ENCODE results near the gene IGSF3. TPM values are rescaled to one million over a fixed set of nuclear protein-coding genes. Genes with fewer than 3 reads are reported as not detected.
A peak's percentile ranks its signal among the peaks of the same experiment; 100 is the strongest.
"Not testable (repeated sequence)": the region's sequence is repeated elsewhere in the genome, so short reads cannot be mapped to it uniquely, and the experiment has no call there.

IGSF3 gene
- total RNA-seq, 6 experiments from 2014 or later = 0.42 to 4.9 (median 1.8) TPM

DNA sequence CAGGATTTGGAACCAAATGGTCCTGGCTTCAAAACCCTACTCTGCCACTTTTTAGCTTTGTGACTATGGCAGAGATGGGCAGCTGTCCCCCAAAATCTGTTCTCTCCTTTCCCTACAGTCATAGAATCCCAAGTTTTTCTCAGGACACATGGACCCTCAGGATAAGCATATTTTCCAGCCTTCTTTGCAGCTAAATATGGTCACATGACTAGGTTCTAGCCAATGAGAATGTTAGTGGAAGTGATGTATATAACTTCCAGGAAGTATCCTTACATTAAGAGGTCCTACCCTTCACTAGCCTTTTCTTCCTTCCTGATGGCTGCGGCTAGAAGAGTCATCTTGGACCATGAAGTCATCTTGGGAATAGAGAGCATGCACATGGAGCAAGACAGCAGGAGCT lies 5.9 kb downstream of the IGSF3 start:
- TF ChIP-seq, protein P1, sequence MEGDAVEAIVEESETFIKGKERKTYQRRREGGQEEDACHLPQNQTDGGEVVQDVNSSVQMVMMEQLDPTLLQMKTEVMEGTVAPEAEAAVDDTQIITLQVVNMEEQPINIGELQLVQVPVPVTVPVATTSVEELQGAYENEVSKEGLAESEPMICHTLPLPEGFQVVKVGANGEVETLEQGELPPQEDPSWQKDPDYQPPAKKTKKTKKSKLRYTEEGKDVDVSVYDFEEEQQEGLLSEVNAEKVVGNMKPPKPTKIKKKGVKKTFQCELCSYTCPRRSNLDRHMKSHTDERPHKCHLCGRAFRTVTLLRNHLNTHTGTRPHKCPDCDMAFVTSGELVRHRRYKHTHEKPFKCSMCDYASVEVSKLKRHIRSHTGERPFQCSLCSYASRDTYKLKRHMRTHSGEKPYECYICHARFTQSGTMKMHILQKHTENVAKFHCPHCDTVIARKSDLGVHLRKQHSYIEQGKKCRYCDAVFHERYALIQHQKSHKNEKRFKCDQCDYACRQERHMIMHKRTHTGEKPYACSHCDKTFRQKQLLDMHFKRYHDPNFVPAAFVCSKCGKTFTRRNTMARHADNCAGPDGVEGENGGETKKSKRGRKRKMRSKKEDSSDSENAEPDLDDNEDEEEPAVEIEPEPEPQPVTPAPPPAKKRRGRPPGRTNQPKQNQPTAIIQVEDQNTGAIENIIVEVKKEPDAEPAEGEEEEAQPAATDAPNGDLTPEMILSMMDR (IDR thresholded peaks at IDR 0.05) = no peak
- no peak for TF ChIP-seq POLR2A (IDR thresholded peaks at IDR 0.05)
- Histone ChIP-seq H3K27ac (no peak overlapping the region), H3K9me3 (no peaks in the 10 kb centered on the region), H3K4me1 (peaks cover 0 to under 1% (median 0%) of the 10 kb centered on the region in 4 donors), H3K27me3 (no peaks in the 10 kb centered on the region), H3K36me3 (no peaks in the 10 kb centered on the region), H3K4me3 (no peak overlapping the region)
- 50% methylated on average over 1 of the region's 1 CpG for WGBS (ENCODE audit: insufficient coverage, low coverage, low lambda C conversion rate, missing lambda C conversion rate)
- DNase-seq (no peak), ATAC-seq (no peak)
- intact Hi-C loops (cut with DNase I) = no loop called here

DNA sequence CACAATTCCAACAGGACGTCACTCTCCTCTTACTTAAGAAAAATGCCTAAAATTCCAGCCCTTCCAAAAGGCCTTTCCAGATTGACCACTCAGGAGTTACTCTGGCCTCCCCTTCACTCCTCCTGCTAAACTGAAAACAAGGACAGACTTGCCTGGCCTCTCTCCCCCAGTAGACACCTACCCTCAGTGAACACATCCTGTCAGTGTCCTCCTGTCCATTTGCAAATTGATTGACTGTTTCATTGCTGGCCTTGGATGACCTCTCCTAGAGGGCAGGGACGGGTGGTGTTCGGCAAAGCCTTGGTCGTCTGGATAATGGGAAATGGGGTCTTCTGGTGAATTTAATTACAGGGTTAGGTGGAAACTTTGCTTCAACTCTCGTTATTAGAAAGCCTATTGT lies 8.9 kb downstream of the IGSF3 start:
- H3K4me3 ChIP-seq; H3K27ac ChIP-seq; H3K4me1 ChIP-seq; intact Hi-C loops (cut with DNase I); H3K36me3 ChIP-seq; ATAC-seq; H3K9me3 ChIP-seq; DNase-seq; H3K27me3 ChIP-seq: not testable (repeated sequence)
- WGBS (ENCODE audit: insufficient coverage, low coverage, low lambda C conversion rate, missing lambda C conversion rate) = 82% methylated on average over 4 of the region's 5 CpGs

DNA sequence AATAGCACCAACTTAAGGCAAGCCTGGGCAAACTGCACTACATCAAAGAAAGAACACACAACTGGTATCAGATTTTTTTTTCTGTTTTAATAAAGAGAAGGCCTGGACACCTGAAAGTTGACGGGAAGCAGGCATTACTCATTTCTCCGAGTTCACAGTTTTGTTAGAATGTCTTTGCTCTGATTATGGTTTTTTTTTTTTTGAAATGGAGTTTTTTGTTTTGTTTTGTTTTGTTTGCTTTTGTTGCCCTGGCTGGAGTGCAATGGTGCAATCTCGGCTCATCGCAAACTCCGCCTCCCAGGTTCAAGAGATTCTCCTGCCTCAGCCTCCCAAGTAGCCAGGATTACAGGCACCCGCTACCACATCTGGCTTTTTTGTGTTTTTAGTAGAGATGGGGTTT lies 9.7 kb downstream of the IGSF3 start:
- H3K9me3 ChIP-seq; ATAC-seq; H3K4me3 ChIP-seq; H3K27me3 ChIP-seq; H3K4me1 ChIP-seq; H3K36me3 ChIP-seq; H3K27ac ChIP-seq; DNase-seq; intact Hi-C loops (cut with DNase I): not testable (repeated sequence)
- 73% methylated on average over 4 of the region's 6 CpGs for WGBS (ENCODE audit: insufficient coverage, low coverage, low lambda C conversion rate, missing lambda C conversion rate)

DNA sequence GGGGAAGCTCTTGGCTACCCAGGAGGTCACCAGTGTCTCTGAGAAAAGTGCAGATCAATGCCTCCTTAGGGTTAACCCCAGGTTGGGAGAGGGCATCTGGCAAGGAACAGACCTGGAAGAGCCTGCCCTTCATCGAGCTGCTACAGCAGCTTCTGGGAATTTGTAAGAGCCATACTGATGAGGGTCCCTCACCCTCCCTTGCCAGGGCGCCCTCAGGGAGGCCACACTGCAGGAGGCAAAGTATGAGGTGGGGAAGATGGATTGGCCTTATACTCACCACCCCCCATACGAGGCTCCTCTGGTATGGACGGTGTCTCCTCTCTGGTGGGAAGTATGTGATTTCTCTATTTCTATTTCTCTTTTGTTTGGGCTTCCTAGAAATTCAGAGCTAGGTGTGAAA lies 13.2 kb downstream of the IGSF3 start:
- WGBS (ENCODE audit: insufficient coverage, low coverage, low lambda C conversion rate, missing lambda C conversion rate) = 50% methylated on average over 1 of the region's 4 CpGs
- Histone ChIP-seq H3K9me3 (no peaks in the 10 kb centered on the region), H3K27me3 (no peaks in the 10 kb centered on the region), H3K4me1 (no peaks in the 10 kb centered on the region), H3K4me3 (no peak overlapping the region), H3K36me3 (no peaks in the 10 kb centered on the region), H3K27ac (no peak overlapping the region)
- DNase-seq (no peak), ATAC-seq (no peak)
- TF ChIP-seq POLR2A (IDR thresholded peaks at IDR 0.05) = no peak
- TF ChIP-seq, protein P1 (IDR thresholded peaks at IDR 0.05) = no peak
- intact Hi-C loops (cut with DNase I) = no loop called here

DNA sequence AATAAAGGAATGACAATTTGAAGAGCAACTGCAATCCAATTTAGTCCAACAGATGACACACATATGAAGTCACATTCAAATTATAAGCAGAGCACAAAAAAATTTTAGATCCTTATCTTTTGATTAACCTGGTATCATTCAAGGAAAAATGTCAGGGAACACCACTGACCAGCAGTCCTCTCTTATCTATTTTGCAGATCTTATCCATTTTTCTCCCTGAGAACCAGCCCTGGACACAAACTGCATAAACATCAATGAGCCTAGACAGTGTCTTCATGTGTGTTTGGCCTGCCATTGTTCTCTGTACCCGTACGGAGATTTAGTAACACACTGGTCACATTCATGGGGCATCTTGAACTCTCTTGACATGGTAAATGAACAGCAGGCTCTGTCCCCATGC lies 14.9 kb downstream of the IGSF3 start:
- 100% methylated on average over 2 of the region's 2 CpGs for WGBS (ENCODE audit: insufficient coverage, low coverage, low lambda C conversion rate, missing lambda C conversion rate)
- intact Hi-C loops (cut with DNase I); H3K36me3 ChIP-seq; H3K27me3 ChIP-seq; H3K4me3 ChIP-seq; DNase-seq; H3K9me3 ChIP-seq; H3K27ac ChIP-seq; ATAC-seq: not testable (repeated sequence)
- H3K4me1 ChIP-seq = peaks cover 0 to 12% (median 2%) of the 10 kb centered on the region in 4 donors

DNA sequence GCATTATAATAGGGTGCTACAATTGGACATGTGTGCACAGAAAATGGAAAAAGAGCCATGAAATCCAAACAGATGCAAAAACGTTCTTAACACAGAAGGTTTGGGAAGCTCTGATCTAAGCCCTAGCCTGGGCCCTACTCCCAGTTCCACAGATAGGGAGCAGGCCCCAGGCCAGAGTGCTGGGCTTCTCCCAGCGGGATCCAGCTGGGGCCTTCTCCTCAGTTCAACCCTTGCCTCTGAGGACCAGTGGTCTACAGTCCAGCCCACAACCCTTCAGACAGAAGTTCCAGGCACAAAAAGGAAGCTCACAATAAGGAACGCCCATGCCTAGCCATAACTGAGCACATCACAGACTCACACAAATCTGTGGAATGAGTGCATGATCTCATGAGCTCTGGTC lies 16.8 kb downstream of the IGSF3 start:
- DNase-seq; intact Hi-C loops (cut with DNase I); H3K9me3 ChIP-seq: not testable (repeated sequence)

DNA sequence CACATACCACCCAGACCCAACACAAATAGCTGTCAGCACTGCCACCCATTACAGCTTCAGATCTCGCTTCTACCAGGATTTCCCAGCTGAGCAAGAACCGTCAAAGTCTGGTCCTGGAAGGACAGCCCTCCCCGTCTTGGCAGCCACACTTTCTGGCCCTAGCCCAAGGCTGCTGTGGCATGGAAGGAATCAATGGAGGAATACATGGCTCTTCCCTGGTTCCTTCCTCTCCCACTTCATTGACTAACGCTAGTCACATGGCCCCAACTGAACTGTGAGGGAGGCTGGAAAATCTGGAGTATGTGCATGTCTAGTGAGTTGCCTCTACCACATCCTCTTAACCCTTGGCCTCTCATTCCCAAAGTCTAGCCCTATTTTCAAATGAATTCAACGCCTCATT lies 18.5 kb downstream of the IGSF3 start:
- H3K4me3 ChIP-seq; H3K27me3 ChIP-seq; DNase-seq; ATAC-seq; H3K9me3 ChIP-seq; intact Hi-C loops (cut with DNase I); H3K27ac ChIP-seq; H3K36me3 ChIP-seq: not testable (repeated sequence)
- WGBS (ENCODE audit: insufficient coverage, low coverage, low lambda C conversion rate, missing lambda C conversion rate) = 100% methylated on average over 1 of the region's 5 CpGs
- peaks cover 0 to 12% (median 2%) of the 10 kb centered on the region in 4 donors for H3K4me1 ChIP-seq

More for the DNA sequence above, 16.8 kb downstream of the IGSF3 start:
- peaks cover 0 to 12% (median 2%) of the 10 kb centered on the region in 4 donors for H3K4me1 ChIP-seq
- not testable (repeated sequence) for H3K27ac ChIP-seq, H3K27me3 ChIP-seq, H3K36me3 ChIP-seq, H3K4me3 ChIP-seq, ATAC-seq
- WGBS (ENCODE audit: insufficient coverage, low coverage, low lambda C conversion rate, missing lambda C conversion rate) = 70% methylated on average over 1 of the region's 3 CpGs

DNA sequence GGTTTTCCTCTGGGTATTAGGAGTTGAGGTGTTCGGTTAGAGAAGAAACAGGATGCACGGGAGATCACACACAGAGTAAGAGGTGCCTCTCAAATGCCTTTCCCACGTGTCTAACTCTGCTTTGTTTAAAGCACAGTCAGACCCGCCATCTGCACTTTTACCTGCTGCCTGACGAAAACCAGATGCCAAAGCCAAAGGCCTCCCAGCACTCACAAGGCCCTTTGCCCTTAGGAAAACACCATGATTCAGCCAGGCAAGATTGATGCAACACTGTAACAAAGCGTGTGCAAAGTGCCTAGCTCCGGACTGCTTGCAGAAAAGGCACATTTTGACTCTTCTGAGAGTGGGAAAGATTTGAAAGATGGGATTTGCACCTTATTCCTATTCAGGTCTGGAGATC lies 19.2 kb downstream of the IGSF3 start:
- intact Hi-C loops (cut with DNase I); H3K9me3 ChIP-seq; H3K36me3 ChIP-seq; H3K4me3 ChIP-seq; H3K27me3 ChIP-seq: not testable (repeated sequence)
- H3K4me1 ChIP-seq = peaks cover 0 to 12% (median 2%) of the 10 kb centered on the region in 4 donors
- DNase-seq (peak; percentile 48 to 85 (median 75)), ATAC-seq (peak; percentile 75 to 86 (median 81))
- H3K27ac ChIP-seq = peak overlapping the region in 1 of 3 donors; percentile 18
- WGBS (ENCODE audit: insufficient coverage, low coverage, low lambda C conversion rate, missing lambda C conversion rate) = 48% methylated on average over 7 of the region's 7 CpGs

DNA sequence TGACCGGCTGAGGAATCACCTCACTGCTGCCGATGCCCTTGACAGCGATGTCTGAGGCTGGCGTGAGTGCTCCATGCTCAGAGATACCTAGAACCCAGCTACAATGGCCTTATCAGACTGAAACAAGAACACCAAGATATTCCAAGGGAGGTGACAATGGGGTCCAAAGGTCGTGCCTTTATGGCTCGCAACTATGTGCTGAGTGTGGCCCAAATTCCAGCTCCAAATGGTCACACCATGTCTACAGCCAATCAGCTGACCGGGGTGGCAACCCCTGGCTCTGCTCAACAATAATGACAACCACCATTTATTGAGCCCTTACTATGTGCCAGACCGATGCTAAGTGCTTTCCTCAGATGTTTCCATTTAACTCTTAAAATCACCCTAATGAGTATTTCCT lies 20.3 kb downstream of the IGSF3 start:
- H3K9me3 ChIP-seq; H3K4me3 ChIP-seq; DNase-seq; H3K27ac ChIP-seq; intact Hi-C loops (cut with DNase I); H3K36me3 ChIP-seq; ATAC-seq; H3K27me3 ChIP-seq: not testable (repeated sequence)
- H3K4me1 ChIP-seq = peaks cover 0 to 12% (median 2%) of the 10 kb centered on the region in 4 donors
- 56% methylated on average over 4 of the region's 8 CpGs for WGBS (ENCODE audit: insufficient coverage, low coverage, low lambda C conversion rate, missing lambda C conversion rate)

DNA sequence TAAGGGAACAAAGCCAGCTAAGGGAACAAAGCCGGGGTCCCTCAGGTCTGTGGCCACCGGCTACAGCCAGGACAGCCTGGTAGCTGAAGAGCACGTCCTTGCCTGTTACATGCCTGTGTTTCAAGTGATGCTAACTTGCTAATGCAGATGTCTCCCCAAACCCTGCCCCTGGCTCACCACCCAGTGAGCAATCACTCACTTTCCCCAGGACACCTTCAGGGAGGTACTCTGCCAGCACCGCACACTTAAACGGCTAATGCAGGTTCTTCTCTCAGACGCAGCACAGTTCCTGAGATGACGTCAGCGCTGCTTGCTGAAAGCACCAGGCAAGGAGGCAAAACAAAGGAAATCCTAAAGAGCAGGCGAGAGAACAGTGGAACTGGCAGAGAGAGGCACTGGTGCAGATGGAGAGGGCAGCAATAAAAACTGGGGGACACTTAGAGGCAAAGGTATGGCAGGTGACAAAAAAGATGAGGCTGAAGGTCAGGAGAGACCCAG lies 20.8 kb downstream of the IGSF3 start:
- not testable (repeated sequence) for DNase-seq

More for the DNA sequence above, 20.8 kb downstream of the IGSF3 start:
- ATAC-seq; H3K27ac ChIP-seq; H3K4me3 ChIP-seq; H3K36me3 ChIP-seq; intact Hi-C loops (cut with DNase I); H3K9me3 ChIP-seq; H3K27me3 ChIP-seq: not testable (repeated sequence)
- WGBS (ENCODE audit: insufficient coverage, low coverage, low lambda C conversion rate, missing lambda C conversion rate) = 46% methylated on average over 4 of the region's 9 CpGs
- peaks cover 0 to 12% (median 2%) of the 10 kb centered on the region in 4 donors for H3K4me1 ChIP-seq
